Lung (tissue), 12 donors: Measurements from ENCODE around the gene RNF20. TPM values are rescaled to one million over a fixed set of nuclear protein-coding genes. Genes with fewer than 3 reads are reported as not detected.

Source experiments
- ATAC-seq: fragments of 200-7000 bp; cut with Tn5 transposase; one replicate; pipeline ENCODE4 v1.9.1; 2020; ENCODE audit warnings: moderate number of reproducible peaks; ENCODE audit not compliant: insufficient read depth, low FRiP score
- DNase-seq, 3 donors: peaks; one replicate each; pipeline ENCODE4 v3.0.0-alpha.2; 2013 to 2017
- H3K27ac ChIP-seq, 2 donors: one replicate each; pipeline ENCODE4 v1.5.1; 2013; ENCODE audit warnings: mild to moderate bottlenecking in 2 of 2, moderate library complexity in 2 of 2, control low read depth in 1 of 2, inconsistent platforms in 1 of 2, low read depth in 1 of 2, low read length in 1 of 2
- H3K27me3 ChIP-seq, 3 donors: one replicate each; pipeline ENCODE4 v1.5.1; 2013; ENCODE audit warnings: low read length in 2 of 3; ENCODE audit not compliant: control insufficient read depth in 3 of 3, insufficient read depth in 3 of 3
- H3K36me3 ChIP-seq, 4 donors: one replicate each; pipeline ENCODE4 v1.5.1; 2013; ENCODE audit warnings: low read length in 4 of 4, mild to moderate bottlenecking in 1 of 4, moderate library complexity in 1 of 4; ENCODE audit not compliant: control insufficient read depth in 4 of 4, insufficient read depth in 4 of 4
- H3K4me1 ChIP-seq, 5 donors: one replicate each; pipeline ENCODE4 v1.5.1; 2013; ENCODE audit warnings: low read length in 5 of 5, mild to moderate bottlenecking in 2 of 5, moderate library complexity in 1 of 5; ENCODE audit not compliant: control insufficient read depth in 5 of 5, insufficient read depth in 5 of 5
- H3K4me3 ChIP-seq: one replicate; pipeline ENCODE4 v1.5.1; 2013; ENCODE audit warnings: mild to moderate bottlenecking, control low read depth, moderate library complexity
- H3K9ac ChIP-seq, 2 donors: one replicate each; pipeline ENCODE4 v1.5.1; 2013; ENCODE audit warnings: low read length in 2 of 2, control low read depth in 1 of 2; ENCODE audit not compliant: insufficient read depth in 1 of 2
- H3K9me3 ChIP-seq, 4 donors: one replicate each; pipeline ENCODE4 v1.5.1; 2013; ENCODE audit warnings: low read length in 3 of 4, mild to moderate bottlenecking in 1 of 4, moderate library complexity in 1 of 4; ENCODE audit not compliant: control insufficient read depth in 4 of 4, insufficient read depth in 3 of 4
- CTCF ChIP-seq: IDR thresholded peaks from 2 replicates; pipeline ENCODE4 v1.5.1; 2012; ENCODE audit warnings: mild to moderate bottlenecking; ENCODE audit errors: control extremely low read depth, extremely low read depth
- WGBS, 2 donors: extraction: QIAGEN DNeasy Blood & Tissue Kit; methylation state at CpG; one replicate each; pipeline ENCODE4 v1.1.7; 2013; 5-methylcytosine and 5-hydroxymethylcytosine counted together
- polyA plus RNA-seq, 2 donors: library from polyadenylated mRNA; stranded (reverse); fragments of 200-250 nt; gene quantifications; one replicate each; pipeline ENCODE4 v1.2.1, GENCODE V29; 2013
- total RNA-seq, 2 donors: library from RNA; depleted of rRNA in 1 of 2; stranded (reverse); fragments of >200 nt in 1 of 2; gene quantifications; one replicate each; pipeline ENCODE4 v1.2.1, GENCODE V29; 2014 to 2021
- donor health status: control.
- donor health status: control.
- donor health status: Bipolar disorder and iron deficiency.
- donor health status: healthy.
- donor health status: DM: yes; HTN: yes; CAD: no.

Gene RNF20
- total and polyA plus RNA-seq, 4 donors, result 9.3 to 38.5 (median 23.0) TPM

DNA sequence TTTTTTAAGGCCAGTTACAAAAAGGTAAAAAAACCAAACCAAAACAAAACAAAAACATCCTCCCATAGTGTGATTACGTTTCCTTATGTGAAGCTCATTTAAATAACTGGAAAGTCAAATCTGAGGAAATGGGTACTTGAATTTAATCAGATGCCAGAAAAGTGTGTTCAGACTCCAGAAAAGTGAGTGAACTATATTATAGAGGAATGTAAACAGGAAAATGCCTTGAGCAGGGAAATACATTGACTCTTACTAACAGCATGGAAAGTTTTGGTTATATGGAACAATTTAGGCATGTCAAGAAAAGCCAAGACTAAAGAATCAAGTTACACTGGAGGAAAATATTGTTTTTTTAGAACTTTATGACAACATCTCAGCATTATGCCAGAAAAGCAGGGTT lies 37.8 kb upstream of the RNF20 start:
- Histone ChIP-seq H3K4me1 (no peaks in the 10 kb centered on the region), H3K36me3 (no peaks in the 10 kb centered on the region), H3K27me3 (no peaks in the 10 kb centered on the region), H3K4me3 (no peak overlapping the region), H3K9me3 (no peaks in the 10 kb centered on the region), H3K27ac (no peak overlapping the region), H3K9ac (no peak overlapping the region)
- WGBS, 2 donors, result 27 to 39% methylated on average over 1 of the region's 1 CpG
- no peak for ATAC-seq
- peak in 2 of 3 donors; percentile 12 to 13 for DNase-seq
- TF ChIP-seq CTCF, result no peak

DNA sequence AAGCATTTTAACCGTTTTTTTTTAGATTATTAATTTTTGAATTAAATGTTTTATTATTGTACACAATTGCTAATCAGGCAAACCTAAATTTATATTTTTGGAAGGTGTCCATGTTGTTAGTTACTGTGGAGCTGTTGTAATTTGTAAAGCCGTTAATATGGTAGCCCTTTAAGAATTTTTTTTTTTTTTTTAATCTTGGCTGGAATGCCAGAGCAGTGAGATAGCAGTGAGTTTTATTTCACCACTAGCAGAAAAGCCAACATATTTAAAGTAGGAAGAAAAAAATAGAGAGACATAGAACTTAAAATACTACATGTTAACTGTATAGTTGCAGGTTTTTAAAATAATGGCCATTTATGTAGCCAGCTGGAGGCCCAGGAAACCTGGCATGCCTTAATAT lies 35.3 kb upstream of the RNF20 start:
- no peak for ATAC-seq
- TF ChIP-seq CTCF, result no peak
- WGBS, 2 donors, result 55 to 74% methylated on average over 2 of the region's 2 CpGs

GRCh38 chr9:101504188-101504587 lies 29.5 kb upstream of the RNF20 start:
- no peaks in the 10 kb centered on the region for H3K9me3 ChIP-seq
- H3K9ac ChIP-seq, result no peak overlapping the region
- no peak overlapping the region for H3K27ac ChIP-seq
- no peaks in the 10 kb centered on the region for H3K36me3 ChIP-seq
- TF ChIP-seq CTCF, result no peak
- H3K27me3 ChIP-seq, result no peaks in the 10 kb centered on the region
- DNase-seq (no peak), ATAC-seq (no peak)
- no peak overlapping the region for H3K4me3 ChIP-seq
- peaks cover 0 to 4% (median 0%) of the 10 kb centered on the region in 5 donors for H3K4me1 ChIP-seq

More for the DNA sequence above, 35.3 kb upstream of the RNF20 start:
- Histone ChIP-seq H3K27me3 (no peaks in the 10 kb centered on the region), H3K9me3 (no peaks in the 10 kb centered on the region), H3K4me3 (no peak overlapping the region), H3K4me1 (no peaks in the 10 kb centered on the region), H3K9ac (no peak overlapping the region), H3K27ac (no peak overlapping the region), H3K36me3 (no peaks in the 10 kb centered on the region)
- DNase-seq, result no peak

DNA sequence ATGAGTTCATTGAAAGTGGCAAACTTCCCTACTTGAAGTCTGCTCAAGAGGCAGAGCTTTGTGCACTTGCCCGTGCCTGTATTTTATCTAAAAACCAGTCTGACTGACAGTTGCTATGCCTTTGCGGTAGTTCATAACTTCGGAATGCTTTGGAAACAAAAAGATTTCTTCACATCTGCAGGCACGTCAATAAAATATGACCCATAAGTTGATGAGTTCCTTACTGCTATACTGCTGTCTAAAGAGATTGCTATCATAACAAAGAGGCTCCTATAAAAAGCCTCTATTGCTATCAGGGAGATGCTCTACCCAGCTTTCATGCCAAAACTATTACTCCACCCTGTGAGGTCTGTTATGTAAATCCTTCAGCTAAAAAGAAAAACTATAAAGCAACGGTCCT lies 25.4 kb upstream of the RNF20 start:
- H3K27ac ChIP-seq, result peak overlapping the region in 1 of 2 donors; percentile 2
- H3K4me3 ChIP-seq, result no peak overlapping the region
- H3K27me3 ChIP-seq, result no peaks in the 10 kb centered on the region
- no peak for TF ChIP-seq CTCF
- ATAC-seq (no peak), DNase-seq (peak in 2 of 3 donors; percentile 16 to 31)
- WGBS, 2 donors, result 48 to 70% methylated on average over 5 of the region's 5 CpGs
- no peak overlapping the region for H3K9ac ChIP-seq
- no peaks in the 10 kb centered on the region for H3K9me3 ChIP-seq
- H3K4me1 ChIP-seq, result peaks cover 0 to 7% (median 0%) of the 10 kb centered on the region in 5 donors
- H3K36me3 ChIP-seq, result no peaks in the 10 kb centered on the region
